Measurements from ENCODE around the gene AVP. TPM values are rescaled to one million over a fixed set of nuclear protein-coding genes. Genes with fewer than 3 reads are reported as not detected.

The AVP gene
- total and polyA plus RNA-seq, 9 of the 15 experiments (the other 6 are each of a cell fraction or from before 2014, with no cell fraction given): not detected

GRCh38 chr20:3045816-3046676 lies 38.5 kb downstream of the AVP start, which contains the start of gene MRPS26 (continued):
- TF ChIP-seq THAP12 (CRISPR knock-in tag; IDR thresholded peaks at IDR 0.05) (peak; percentile 6; the same call in 1 of the 2 replicates), RCOR1 (IDR thresholded peaks at IDR 0.05; ENCODE audit: borderline replicate concordance in 1 of 2, low read depth in 2 of 2, low read length in 2 of 2) (no peak), ZBTB5 (IDR thresholded peaks at IDR 0.05) (no peak), CBX5 (IDR thresholded peaks at IDR 0.05; ENCODE audit: borderline replicate concordance, low read depth) (no peak), ZNF766 (CRISPR knock-in tag; conservative IDR thresholded peaks at IDR 0.05) (no peak), TSC22D4 (tag; IDR thresholded peaks at IDR 0.05) (no peak), PML (IDR thresholded peaks at IDR 0.05; ENCODE audit: low read length) (no peak; the same call in 1 of the 2 replicates), RNF219 (CRISPR knock-in tag; IDR thresholded peaks at IDR 0.05) (no peak), ARID4B (CRISPR knock-in tag; IDR thresholded peaks at IDR 0.05) (peak; percentile 96; the same call in 1 of the 2 replicates), SMARCE1 (IDR thresholded peaks at IDR 0.05) (no peak), TCF7L2 (IDR thresholded peaks at IDR 0.05; ENCODE audit: low read depth, low read length) (no peak), DIDO1 (tag; IDR thresholded peaks at IDR 0.05; ENCODE audit: low read depth) (no peak), COPS2 (conservative IDR thresholded peaks at IDR 0.05) (no peak)

All from K562 (cell line).